Hepatocyte (in vitro differentiated cells): ENCODE results near the gene CRK. TPM values are rescaled to one million over a fixed set of nuclear protein-coding genes. Genes with fewer than 3 reads are reported as not detected.

Experiments
- DNase-seq: peaks from one replicate; pipeline ENCODE4 v3.0.0-alpha.2; 2016; ENCODE audit warnings: low spot score
- H2AFZ ChIP-seq: fragments of 200-600 bp; sonication (generic); 2 replicates; pipeline ENCODE4 v1.6.0; 2016; ENCODE audit warnings: antibody characterized with exemption, mild to moderate bottlenecking
- H3K27ac ChIP-seq: fragments of 200-600 bp; sonication (generic); 2 replicates; pipeline ENCODE4 v1.5.1; 2016; ENCODE audit warnings: mild to moderate bottlenecking
- H3K27me3 ChIP-seq: fragments of 200-600 bp; sonication (generic); 2 replicates; pipeline ENCODE4 v1.6.1; 2016
- H3K36me3 ChIP-seq: fragments of 200-600 bp; sonication (generic); replicated peaks from 2 replicates; pipeline ENCODE4 v1.5.1; 2016; ENCODE audit warnings: low read depth; ENCODE audit not compliant: insufficient read depth
- H3K4me1 ChIP-seq: fragments of 200-600 bp; sonication (generic); 2 replicates; pipeline ENCODE4 v1.5.1; 2016; ENCODE audit warnings: mild to moderate bottlenecking, moderate library complexity; ENCODE audit not compliant: insufficient read depth
- H3K4me2 ChIP-seq: fragments of 200-600 bp; sonication (generic); 2 replicates; pipeline ENCODE4 v1.6.0; 2016
- H3K4me3 ChIP-seq: fragments of 200-600 bp; sonication (generic); 2 replicates; pipeline ENCODE4 v1.5.1; 2016; ENCODE audit warnings: mild to moderate bottlenecking
- H3K79me2 ChIP-seq: fragments of 200-600 bp; sonication (generic); 2 replicates; pipeline ENCODE4 v1.6.0; 2017; ENCODE audit warnings: mild to moderate bottlenecking
- H3K9me2 ChIP-seq: fragments of 200-600 bp; sonication (generic); replicated peaks from 2 replicates; pipeline ENCODE4 v1.6.0; 2017; ENCODE audit warnings: mild to moderate bottlenecking; ENCODE audit not compliant: insufficient read depth
- H3K9me3 ChIP-seq: fragments of 200-600 bp; sonication (generic); 2 replicates; pipeline ENCODE4 v1.5.1; 2016; ENCODE audit warnings: low read depth, mild to moderate bottlenecking
- H4K20me1 ChIP-seq: fragments of 200-600 bp; sonication (generic); 2 replicates; pipeline ENCODE4 v1.6.0; 2016; ENCODE audit warnings: mild to moderate bottlenecking; ENCODE audit not compliant: insufficient read depth, poor library complexity, severe bottlenecking
- EZH2 ChIP-seq: fragments of 200-600 bp; sonication (generic); IDR thresholded peaks from 2 replicates; pipeline ENCODE4 v1.6.1; 2016; ENCODE audit warnings: antibody characterized with exemption, mild to moderate bottlenecking, borderline replicate concordance
- EZH2phosphoT487 ChIP-seq: fragments of 200-600 bp; sonication (generic); IDR thresholded peaks from one replicate; pipeline ENCODE4 v1.6.1; 2018; ENCODE audit warnings: antibody characterized with exemption, mild to moderate bottlenecking, low read depth, moderate library complexity; ENCODE audit not compliant: unreplicated experiment, severe bottlenecking
- WGBS: methylation state at CpG from one replicate; pipeline ENCODE4 v1.1.6; 2016; ENCODE audit warnings: low lambda C conversion rate; ENCODE audit errors: missing lambda C conversion rate; 5-methylcytosine and 5-hydroxymethylcytosine counted together
- polyA plus RNA-seq: library from polyadenylated mRNA; unstranded; fragments of >200 nt; fragmentation: Nextera tagmentation; extraction: Ambion mirVana; gene quantifications from 2 replicates; pipeline ENCODE4 v1.2.1, GENCODE V29; 2016
- total RNA-seq: library from RNA; depleted of rRNA; stranded (reverse); fragments of >200 nt; gene quantifications from 2 replicates; pipeline ENCODE4 v1.2.3, GENCODE V29; 2014
- TF ChIP-seq, protein P1 (sequence below): fragments of 200-600 bp; sonication (generic); IDR thresholded peaks from 2 replicates; pipeline ENCODE4 v1.5.1; 2016; ENCODE audit warnings: antibody characterized with exemption, mild to moderate bottlenecking; ENCODE audit not compliant: poor library complexity

Gene CRK
- total and polyA plus RNA-seq, 2 experiments from 2014 or later: 66.5 to 72.1 TPM

DNA sequence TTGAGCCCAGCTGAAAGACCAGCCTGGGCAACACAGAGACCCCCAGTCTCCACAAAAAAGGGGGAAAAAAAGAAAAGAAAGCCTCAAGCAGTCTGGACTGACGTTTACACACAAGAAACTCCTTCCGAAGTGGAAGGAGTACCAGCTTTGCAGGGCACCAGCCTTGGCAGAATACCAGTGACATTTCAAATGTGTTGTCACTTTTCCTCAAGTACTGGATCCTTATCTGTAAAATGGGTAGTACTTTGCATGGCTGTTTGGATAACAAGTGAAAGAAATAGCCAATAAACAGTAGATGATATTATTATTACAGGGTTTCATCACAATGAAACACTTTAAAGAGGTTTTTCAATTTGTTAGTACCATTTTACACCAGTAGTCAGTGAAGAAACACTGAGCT lies 70.2 kb downstream of the CRK start:
- Histone ChIP-seq H3K27me3 (no peaks in the 10 kb centered on the region), H2AFZ (no peak overlapping the region), H3K9me2 (no peaks in the 10 kb centered on the region), H3K4me3 (no peak overlapping the region), H3K27ac (no peak overlapping the region), H3K4me1 (peaks cover 27% of the 10 kb centered on the region), H3K4me2 (no peak overlapping the region), H3K36me3 (no peaks in the 10 kb centered on the region), H4K20me1 (peaks cover 100% of the 10 kb centered on the region), H3K9me3 (no peaks in the 10 kb centered on the region), H3K79me2 (peaks cover 100% of the 10 kb centered on the region)
- no peak for TF ChIP-seq EZH2phosphoT487
- no peak for TF ChIP-seq EZH2
- TF ChIP-seq, protein P1, sequence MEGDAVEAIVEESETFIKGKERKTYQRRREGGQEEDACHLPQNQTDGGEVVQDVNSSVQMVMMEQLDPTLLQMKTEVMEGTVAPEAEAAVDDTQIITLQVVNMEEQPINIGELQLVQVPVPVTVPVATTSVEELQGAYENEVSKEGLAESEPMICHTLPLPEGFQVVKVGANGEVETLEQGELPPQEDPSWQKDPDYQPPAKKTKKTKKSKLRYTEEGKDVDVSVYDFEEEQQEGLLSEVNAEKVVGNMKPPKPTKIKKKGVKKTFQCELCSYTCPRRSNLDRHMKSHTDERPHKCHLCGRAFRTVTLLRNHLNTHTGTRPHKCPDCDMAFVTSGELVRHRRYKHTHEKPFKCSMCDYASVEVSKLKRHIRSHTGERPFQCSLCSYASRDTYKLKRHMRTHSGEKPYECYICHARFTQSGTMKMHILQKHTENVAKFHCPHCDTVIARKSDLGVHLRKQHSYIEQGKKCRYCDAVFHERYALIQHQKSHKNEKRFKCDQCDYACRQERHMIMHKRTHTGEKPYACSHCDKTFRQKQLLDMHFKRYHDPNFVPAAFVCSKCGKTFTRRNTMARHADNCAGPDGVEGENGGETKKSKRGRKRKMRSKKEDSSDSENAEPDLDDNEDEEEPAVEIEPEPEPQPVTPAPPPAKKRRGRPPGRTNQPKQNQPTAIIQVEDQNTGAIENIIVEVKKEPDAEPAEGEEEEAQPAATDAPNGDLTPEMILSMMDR: no peak
- DNase-seq: no peak
- WGBS: 80% methylated on average over 2 of the region's 2 CpGs

DNA sequence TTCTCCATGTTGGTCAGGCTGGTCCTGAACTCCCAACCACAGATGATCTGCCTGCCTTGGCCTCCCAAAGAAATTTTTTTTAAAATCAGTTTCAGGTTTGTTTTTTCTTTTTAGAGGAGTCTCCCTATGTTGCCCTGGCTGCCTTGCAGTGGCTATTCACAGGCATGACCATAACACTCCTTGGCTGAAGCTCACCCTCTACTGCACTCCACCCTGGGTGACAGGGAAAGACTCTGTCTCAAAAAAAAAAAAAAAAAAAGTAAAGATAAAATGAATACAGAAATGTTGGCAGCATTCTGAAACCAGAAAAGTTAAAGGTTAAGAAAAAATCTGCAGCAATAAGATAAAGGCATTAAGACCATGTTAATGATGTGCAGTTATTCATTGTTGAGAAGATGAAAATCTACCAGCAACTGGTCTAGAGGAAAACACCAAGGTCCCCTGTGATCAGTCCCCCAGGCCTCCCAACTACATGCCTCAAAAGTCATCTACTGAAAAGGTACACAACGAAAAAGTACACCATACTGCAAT lies 71.1 kb downstream of the CRK start:
- WGBS: 40% methylated on average over 1 of the region's 1 CpG
- no peaks in the 10 kb centered on the region for H3K9me2 ChIP-seq
- H3K4me3 ChIP-seq: no peak overlapping the region
- H3K27me3 ChIP-seq: no peaks in the 10 kb centered on the region
- no peak overlapping the region for H3K4me2 ChIP-seq
- peaks cover 100% of the 10 kb centered on the region for H3K79me2 ChIP-seq
- no peaks in the 10 kb centered on the region for H3K36me3 ChIP-seq
- no peak for TF ChIP-seq EZH2phosphoT487
- TF ChIP-seq, protein P1: no peak
- no peak for TF ChIP-seq EZH2
- H3K27ac ChIP-seq: no peak overlapping the region
- DNase-seq: no peak
- peaks cover 100% of the 10 kb centered on the region for H4K20me1 ChIP-seq
- H3K4me1 ChIP-seq: peaks cover 20% of the 10 kb centered on the region
- H3K9me3 ChIP-seq: no peaks in the 10 kb centered on the region
- no peak overlapping the region for H2AFZ ChIP-seq

DNA sequence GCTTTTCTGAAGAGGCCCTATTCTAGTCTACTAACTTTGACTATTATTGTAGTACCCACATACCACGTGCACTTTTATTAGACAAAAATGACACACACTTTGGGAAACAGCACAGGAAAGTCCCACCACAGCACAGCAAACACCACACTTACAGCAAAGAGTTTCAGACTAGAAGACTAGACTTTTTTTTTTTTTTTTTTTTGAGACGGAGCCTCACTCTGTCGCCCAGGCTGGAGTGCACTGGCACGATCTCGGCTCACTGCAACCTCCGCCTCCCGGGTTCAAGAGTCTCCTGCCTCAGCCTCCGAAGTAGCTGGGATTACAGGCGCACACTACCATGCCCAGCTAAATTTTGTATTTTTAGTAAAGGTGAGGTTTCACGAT lies 76.1 kb downstream of the CRK start:
- Histone ChIP-seq H3K9me3 (no peaks in the 10 kb centered on the region), H3K4me1 (peaks cover 49% of the 10 kb centered on the region), H3K9me2 (no peaks in the 10 kb centered on the region), H3K4me2 (no peak overlapping the region), H3K79me2 (peaks cover 100% of the 10 kb centered on the region), H3K36me3 (no peaks in the 10 kb centered on the region), H2AFZ (no peak overlapping the region), H3K27ac (peak overlapping the region; percentile 8), H3K27me3 (no peaks in the 10 kb centered on the region), H4K20me1 (peaks cover 100% of the 10 kb centered on the region), H3K4me3 (no peak overlapping the region)
- no peak for DNase-seq
- 82% methylated on average over 10 of the region's 10 CpGs for WGBS
- TF ChIP-seq EZH2: no peak
- TF ChIP-seq EZH2phosphoT487: no peak
- TF ChIP-seq, protein P1: no peak
